T-helper 1 cell (primary cell): ENCODE results near the gene CCDC8.
"Not testable (repeated sequence)": the region's sequence is repeated elsewhere in the genome, so short reads cannot be mapped to it uniquely, and the experiment has no call there.

Experiments used
- DNase-seq, 5 donors: peaks; one replicate each; pipeline ENCODE4 v3.0.0-alpha.2; 2012 to 2020

The CCDC8 gene

GRCh38 chr19:46427518-46428045 lies 14.2 kb upstream of the CCDC8 start:
- DNase-seq, result no peak

- peak in 1 of 5 donors; percentile 12 for DNase-seq
Observed at GRCh38 chr19:46426506-46427162, 13.3 kb upstream of the CCDC8 start.

- DNase-seq, result no peak
Observed at GRCh38 chr19:46426035-46426505, 12.7 kb upstream of the CCDC8 start.

GRCh38 chr19:46423188-46423587 lies 9.8 kb upstream of the CCDC8 start:
- no peak for DNase-seq

- no peak for DNase-seq
Observed at GRCh38 chr19:46422344-46422743, 9.0 kb upstream of the CCDC8 start.

GRCh38 chr19:46420056-46420455 lies 6.7 kb upstream of the CCDC8 start:
- DNase-seq, result no peak

- not testable (repeated sequence) for DNase-seq
Observed at GRCh38 chr19:46415804-46416709, 2.7 kb upstream of the CCDC8 start.

- not testable (repeated sequence) for DNase-seq
Observed at GRCh38 chr19:46414899-46415298, 1.5 kb upstream of the CCDC8 start.

- DNase-seq, result no peak
Observed at GRCh38 chr19:46412650-46413261, 608 bp downstream of the CCDC8 start.

- DNase-seq, result no peak
Observed at GRCh38 chr19:46411925-46412649, 1.3 kb downstream of the CCDC8 start.

GRCh38 chr19:46411088-46411924 lies 2.1 kb downstream of the CCDC8 start:
- DNase-seq, result no peak

- DNase-seq, result no peak
Observed at GRCh38 chr19:46410205-46411087, 2.9 kb downstream of the CCDC8 start.

- no peak for DNase-seq
Observed at GRCh38 chr19:46409191-46409590, 4.2 kb downstream of the CCDC8 start.

GRCh38 chr19:46408664-46409039 lies 4.7 kb downstream of the CCDC8 start:
- DNase-seq, result no peak

- DNase-seq, result no peak
Observed at GRCh38 chr19:46407856-46408663, 5.3 kb downstream of the CCDC8 start.

- DNase-seq, result no peak
Observed at GRCh38 chr19:46406976-46407375, 6.4 kb downstream of the CCDC8 start.

GRCh38 chr19:46404753-46405468 lies 8.5 kb downstream of the CCDC8 start:
- DNase-seq, result no peak

GRCh38 chr19:46404055-46404752 lies 9.2 kb downstream of the CCDC8 start:
- DNase-seq, result no peak
